CD14-positive monocyte (primary cell): ENCODE measurements around the gene GPR173. TPM values are rescaled to one million over a fixed set of nuclear protein-coding genes. Genes with fewer than 3 reads are reported as not detected.
A peak's percentile ranks its signal among the peaks of the same experiment; 100 is the strongest.

Experiments
- DNase-seq, 3 donors: peaks; one replicate each; pipeline ENCODE4 v3.0.0-alpha.2; 2011 to 2022
- H2AFZ ChIP-seq: 2 replicates; pipeline ENCODE4 v1.6.0; 2012; ENCODE audit warnings: mild to moderate bottlenecking, low read depth, low read length, inconsistent platforms; ENCODE audit not compliant: insufficient read depth, poor library complexity, severe bottlenecking
- H3K27ac ChIP-seq, 2 donors: 1 replicate in 1 of 2; 2 replicates in 1 of 2; pipeline ENCODE4 v1.5.1; 2012 to 2013; ENCODE audit warnings: low read length in 2 of 2, control low read depth in 1 of 2, inconsistent platforms in 1 of 2, low read depth in 1 of 2, mild to moderate bottlenecking in 1 of 2
- H3K27me3 ChIP-seq, 2 donors: one replicate each; pipeline versions ENCODE4 v1.6.0 to v1.6.1; 2011 to 2013; ENCODE audit warnings: low read length in 2 of 2; ENCODE audit not compliant: control insufficient read depth in 2 of 2, insufficient read depth in 2 of 2
- H3K36me3 ChIP-seq, 2 donors: replicated peaks in 1 of 2; 1 replicate in 1 of 2; 2 replicates in 1 of 2; pipeline versions ENCODE4 v1.5.1 to v1.6.1; 2012 to 2013; ENCODE audit warnings: low read length in 2 of 2, control low read depth in 1 of 2, inconsistent platforms in 1 of 2, mild to moderate bottlenecking in 1 of 2; ENCODE audit not compliant: insufficient read depth in 2 of 2, control insufficient read depth in 1 of 2
- H3K4me1 ChIP-seq, 2 donors: 1 replicate in 1 of 2; 2 replicates in 1 of 2; pipeline versions ENCODE4 v1.5.1 to v1.6.1; 2012 to 2013; ENCODE audit warnings: low read length in 2 of 2, control low read depth in 1 of 2, inconsistent platforms in 1 of 2, mild to moderate bottlenecking in 1 of 2, moderate library complexity in 1 of 2; ENCODE audit not compliant: insufficient read depth in 2 of 2, control insufficient read depth in 1 of 2
- H3K4me2 ChIP-seq: replicated peaks from 2 replicates; pipeline ENCODE3; 2012; ENCODE audit warnings: low read length, moderate library complexity, mild to moderate bottlenecking; ENCODE audit not compliant: poor library complexity, severe bottlenecking; ENCODE audit errors: extremely low read depth
- H3K4me3 ChIP-seq, 3 experiments: fragments of 200-600 bp in 1 of 3; sonication (generic) in 1 of 3; replicated peaks in 1 of 3; 1 replicate in 2 of 3; 2 replicates in 1 of 3; pipeline ENCODE4 v1.5.1; 2011 to 2013; ENCODE audit warnings: low read length in 3 of 3, mild to moderate bottlenecking in 3 of 3, control low read depth in 2 of 3, low read depth in 2 of 3, inconsistent platforms in 1 of 3, moderate library complexity in 1 of 3
- H3K79me2 ChIP-seq: 2 replicates; pipeline ENCODE4 v1.6.0; 2012; ENCODE audit warnings: mild to moderate bottlenecking, control low read depth, inconsistent platforms, low read length, moderate library complexity; ENCODE audit not compliant: insufficient read depth
- H3K9ac ChIP-seq: 2 replicates; pipeline ENCODE4 v1.6.0; 2017; ENCODE audit warnings: low read length, mild to moderate bottlenecking; ENCODE audit not compliant: insufficient read depth, poor library complexity, severe bottlenecking
- H3K9me3 ChIP-seq, 2 donors: replicated peaks in 1 of 2; 1 replicate in 1 of 2; 2 replicates in 1 of 2; pipeline versions ENCODE4 v1.5.1 to v1.6.1; 2012 to 2013; ENCODE audit warnings: low read length in 2 of 2, control low read depth in 1 of 2; ENCODE audit not compliant: control insufficient read depth in 1 of 2, insufficient read depth in 1 of 2
- H4K20me1 ChIP-seq: 2 replicates; pipeline ENCODE4 v1.6.0; 2012; ENCODE audit warnings: mild to moderate bottlenecking, low read length, control low read depth, moderate library complexity; ENCODE audit not compliant: insufficient read depth
- H3K27ac Mint-ChIP-seq, 7 donors: one replicate each; pipeline ENCODE4 v1.8.0; 2020; ENCODE audit warnings: mild to moderate bottlenecking in 7 of 7, mixed read lengths in 7 of 7, moderate library complexity in 6 of 7, inconsistent platforms in 2 of 7
- H3K27me3 Mint-ChIP-seq, 3 donors: one replicate each; pipeline ENCODE4 v1.8.0; 2021 to 2022; ENCODE audit warnings: low read depth in 3 of 3, mild to moderate bottlenecking in 3 of 3, mixed read lengths in 3 of 3, moderate library complexity in 3 of 3, inconsistent platforms in 1 of 3
- H3K36me3 Mint-ChIP-seq, 2 donors: one replicate each; pipeline ENCODE4 v1.8.0; 2020; ENCODE audit warnings: mixed read lengths in 2 of 2, inconsistent platforms in 1 of 2, mild to moderate bottlenecking in 1 of 2
- H3K4me1 Mint-ChIP-seq: one replicate; pipeline ENCODE4 v1.8.0; 2020; ENCODE audit warnings: mild to moderate bottlenecking, mixed read lengths
- H3K4me3 Mint-ChIP-seq, 2 donors: one replicate each; pipeline ENCODE4 v1.8.0; 2020; ENCODE audit warnings: mild to moderate bottlenecking in 2 of 2, mixed read lengths in 2 of 2, moderate library complexity in 1 of 2
- H3K9me3 Mint-ChIP-seq, 7 donors: one replicate each; pipeline ENCODE4 v1.8.0; 2020 to 2022; ENCODE audit warnings: mixed read lengths in 7 of 7, mild to moderate bottlenecking in 6 of 7, moderate library complexity in 6 of 7, inconsistent platforms in 2 of 7
- WGBS: methylation state at CpG from one replicate; pipeline ENCODE4 v1.1.5; 2013; ENCODE audit warnings: missing lambda C conversion rate; ENCODE audit not compliant: insufficient coverage; 5-methylcytosine and 5-hydroxymethylcytosine counted together
- intact Hi-C, 2 donors: fragments of 100-400 bp; cut with micrococcal nuclease; formaldehyde crosslinking; loops; one replicate each; pipeline versions ENCODE4 v1.15.0 to v1.15.1; 2023
- polyA plus RNA-seq, 3 donors: library from polyadenylated mRNA; depleted of rRNA in 1 of 3; unstranded in 2 of 3; stranded (reverse) in 1 of 3; fragments of 300-500 nt in 2 of 3; fragments of >200 nt in 1 of 3; fragmentation: Illumina TruSeq in 2 of 3; gene quantifications; 1 replicate in 2 of 3; 2 replicates in 1 of 3; pipeline ENCODE4 v1.2.3, GENCODE V29; 2012 to 2021
- TF ChIP-seq, protein P1 (sequence below): fragments of 200-600 bp; IDR thresholded peaks from one replicate; pipeline ENCODE4 v1.8.0; 2022; ENCODE audit warnings: antibody characterized with exemption, mild to moderate bottlenecking

Gene GPR173
- polyA plus RNA-seq, 3 donors, result 0.43 TPM; not detected in 2

DNA sequence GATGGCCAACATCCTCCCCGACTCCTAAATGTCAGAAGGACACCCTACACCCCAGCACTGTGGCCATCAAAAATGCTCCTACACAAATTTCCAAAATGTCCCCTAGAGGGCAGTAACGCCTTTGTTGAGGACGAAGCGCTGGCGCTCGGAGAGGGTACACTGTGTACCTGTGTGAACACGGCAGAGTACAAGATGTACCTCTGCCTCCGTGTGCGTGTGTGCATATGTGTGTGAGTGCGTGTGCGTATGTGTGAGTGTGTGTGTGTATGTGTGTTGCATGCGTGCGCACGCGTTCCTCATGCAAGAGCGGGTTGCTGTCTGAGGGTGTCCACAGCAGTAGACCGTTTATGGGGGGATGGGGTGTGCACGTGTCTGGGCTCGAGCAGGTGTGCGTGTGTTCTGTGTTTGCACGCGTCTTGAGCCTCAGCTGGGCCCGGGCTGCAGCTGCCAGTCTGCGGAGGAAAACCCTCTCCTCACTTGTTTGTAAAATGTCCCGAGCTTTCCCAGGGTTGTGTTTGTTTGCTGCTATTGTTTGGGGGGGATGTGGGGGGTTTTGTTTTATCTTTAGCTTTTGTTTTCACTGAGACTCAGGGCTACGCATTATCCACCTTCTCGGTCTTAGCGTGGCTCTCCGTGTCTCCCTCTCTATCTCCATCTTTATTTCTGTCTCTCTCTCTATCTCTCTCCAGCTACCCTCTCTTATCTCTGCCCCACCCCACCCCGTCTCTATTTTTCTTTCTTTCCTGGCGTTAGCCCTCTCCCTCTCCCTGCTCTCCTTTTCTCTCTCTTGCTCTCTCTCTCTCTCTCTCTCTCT, 23.2 kb downstream of the GPR173 start:
- Histone ChIP-seq H3K4me1 (peaks cover 10 to 13% of the 10 kb centered on the region in 2 donors), H4K20me1 (no peaks in the 10 kb centered on the region), H3K9ac (no peak overlapping the region), H2AFZ (peak overlapping the region; percentile 79), H3K4me3 (peak overlapping the region; percentile 11 to 68 (median 48)), H3K36me3 (no peaks in the 10 kb centered on the region), H3K79me2 (no peaks in the 10 kb centered on the region), H3K27ac (no peak overlapping the region), H3K27me3 (no peaks in the 10 kb centered on the region), H3K4me2 (peak overlapping the region; percentile 72), H3K9me3 (no peaks in the 10 kb centered on the region)
- H3K4me1 Mint-ChIP-seq, result peaks cover 10% of the 10 kb centered on the region
- TF ChIP-seq, protein P1, sequence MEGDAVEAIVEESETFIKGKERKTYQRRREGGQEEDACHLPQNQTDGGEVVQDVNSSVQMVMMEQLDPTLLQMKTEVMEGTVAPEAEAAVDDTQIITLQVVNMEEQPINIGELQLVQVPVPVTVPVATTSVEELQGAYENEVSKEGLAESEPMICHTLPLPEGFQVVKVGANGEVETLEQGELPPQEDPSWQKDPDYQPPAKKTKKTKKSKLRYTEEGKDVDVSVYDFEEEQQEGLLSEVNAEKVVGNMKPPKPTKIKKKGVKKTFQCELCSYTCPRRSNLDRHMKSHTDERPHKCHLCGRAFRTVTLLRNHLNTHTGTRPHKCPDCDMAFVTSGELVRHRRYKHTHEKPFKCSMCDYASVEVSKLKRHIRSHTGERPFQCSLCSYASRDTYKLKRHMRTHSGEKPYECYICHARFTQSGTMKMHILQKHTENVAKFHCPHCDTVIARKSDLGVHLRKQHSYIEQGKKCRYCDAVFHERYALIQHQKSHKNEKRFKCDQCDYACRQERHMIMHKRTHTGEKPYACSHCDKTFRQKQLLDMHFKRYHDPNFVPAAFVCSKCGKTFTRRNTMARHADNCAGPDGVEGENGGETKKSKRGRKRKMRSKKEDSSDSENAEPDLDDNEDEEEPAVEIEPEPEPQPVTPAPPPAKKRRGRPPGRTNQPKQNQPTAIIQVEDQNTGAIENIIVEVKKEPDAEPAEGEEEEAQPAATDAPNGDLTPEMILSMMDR, result peak; percentile 70
- H3K9me3 Mint-ChIP-seq, result peaks cover 0 to 6% (median 0%) of the 10 kb centered on the region in 7 donors
- intact Hi-C loops, result loop anchor here in 1 of 2 donors (2.0 kb wide), 1 partner anchor 21 kb away; no protein-coding TSS in a partner anchor
- peak overlapping the region in 1 of 7 donors; percentile 47 for H3K27ac Mint-ChIP-seq
- peak overlapping the region; percentile 74 to 95 for H3K4me3 Mint-ChIP-seq
- H3K27me3 Mint-ChIP-seq, result peaks cover 2 to 17% (median 3%) of the 10 kb centered on the region in 3 donors
- 0% methylated on average over 20 of the region's 31 CpGs for WGBS
- peak; percentile 40 to 62 (median 59) for DNase-seq
- H3K36me3 Mint-ChIP-seq, result no peaks in the 10 kb centered on the region

DNA sequence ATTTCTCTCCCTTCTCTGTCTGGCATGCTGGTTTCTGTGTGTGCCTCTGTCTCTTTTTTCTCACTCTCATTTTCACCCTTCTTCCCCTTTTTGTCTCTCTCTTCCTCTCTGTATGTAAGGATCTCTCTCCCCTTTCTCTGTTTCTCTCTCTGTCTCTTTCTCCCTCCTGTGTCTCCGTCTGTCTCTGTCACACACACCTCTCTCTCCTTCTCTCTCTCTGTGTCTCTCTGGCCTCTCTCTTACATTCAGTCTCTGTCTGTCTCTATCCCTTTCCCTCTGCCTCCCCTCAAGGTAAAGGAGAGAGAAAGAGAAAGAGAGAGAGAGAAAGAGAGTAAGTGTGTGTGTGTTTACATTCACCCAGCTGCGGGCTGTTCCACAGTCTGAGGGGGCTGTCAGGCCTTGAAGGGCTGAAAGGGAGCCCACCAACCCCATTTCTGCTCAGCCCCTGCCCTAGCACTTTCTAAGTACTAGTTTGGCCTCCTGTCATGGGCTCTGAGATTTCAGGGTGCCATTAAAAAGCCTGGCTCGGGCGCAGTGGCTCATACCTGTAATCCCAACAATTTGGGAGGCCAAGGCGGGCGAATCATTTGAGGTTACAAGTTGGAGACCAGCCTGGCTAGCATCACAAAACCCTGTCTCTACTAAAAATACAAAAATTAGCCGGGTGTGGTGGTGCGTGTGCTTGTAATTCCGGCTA, 24.0 kb downstream of the GPR173 start:
- Histone ChIP-seq H3K4me1 (peaks cover 10 to 13% of the 10 kb centered on the region in 2 donors), H3K79me2 (no peaks in the 10 kb centered on the region), H3K4me3 (peak overlapping the region in 2 of 3 experiments; percentile 48 to 68), H3K4me2 (peak overlapping the region; percentile 72), H2AFZ (peak overlapping the region; percentile 79), H3K9ac (no peak overlapping the region), H3K27me3 (no peaks in the 10 kb centered on the region), H3K27ac (no peak overlapping the region), H3K36me3 (no peaks in the 10 kb centered on the region), H4K20me1 (no peaks in the 10 kb centered on the region), H3K9me3 (no peaks in the 10 kb centered on the region)
- intact Hi-C loops, result loop anchor here in 1 of 2 donors (2.0 kb wide), 1 partner anchor 20 kb away; no protein-coding TSS in a partner anchor
- Mint-ChIP-seq H3K4me1 (peaks cover 10% of the 10 kb centered on the region), H3K27ac (peak overlapping the region in 5 of 7 donors; percentile 13 to 61 (median 48)), H3K4me3 (peak overlapping the region; percentile 74 to 95), H3K27me3 (peaks cover 2 to 13% (median 3%) of the 10 kb centered on the region in 3 donors), H3K9me3 (peaks cover 0 to 6% (median 0%) of the 10 kb centered on the region in 7 donors), H3K36me3 (no peaks in the 10 kb centered on the region)
- TF ChIP-seq, protein P1, result no peak
- WGBS, result no CpG with 5 or more reads among the region's 9 CpGs
- no peak for DNase-seq
